OCI-LY1 (cell line): Measurements from ENCODE around the gene ADAMTS17.

Experiments
- EZH2 ChIP-seq: fragments of 200-600 bp; sonication (generic), shearing (Covaris generic); IDR thresholded peaks from 2 replicates; pipeline ENCODE4 v1.8.0; 2017; ENCODE audit warnings: borderline replicate concordance, mixed run types, mild to moderate bottlenecking, antibody characterized with exemption, low read length, moderate library complexity, mixed read lengths
- TF ChIP-seq, protein P1 (sequence below): fragments of 200-600 bp; sonication (generic), shearing (Covaris generic); IDR thresholded peaks from 2 replicates; pipeline ENCODE4 v1.5.1; 2017; ENCODE audit warnings: mild to moderate bottlenecking, antibody characterized with exemption, low read length, moderate library complexity, mixed read lengths

DNA sequence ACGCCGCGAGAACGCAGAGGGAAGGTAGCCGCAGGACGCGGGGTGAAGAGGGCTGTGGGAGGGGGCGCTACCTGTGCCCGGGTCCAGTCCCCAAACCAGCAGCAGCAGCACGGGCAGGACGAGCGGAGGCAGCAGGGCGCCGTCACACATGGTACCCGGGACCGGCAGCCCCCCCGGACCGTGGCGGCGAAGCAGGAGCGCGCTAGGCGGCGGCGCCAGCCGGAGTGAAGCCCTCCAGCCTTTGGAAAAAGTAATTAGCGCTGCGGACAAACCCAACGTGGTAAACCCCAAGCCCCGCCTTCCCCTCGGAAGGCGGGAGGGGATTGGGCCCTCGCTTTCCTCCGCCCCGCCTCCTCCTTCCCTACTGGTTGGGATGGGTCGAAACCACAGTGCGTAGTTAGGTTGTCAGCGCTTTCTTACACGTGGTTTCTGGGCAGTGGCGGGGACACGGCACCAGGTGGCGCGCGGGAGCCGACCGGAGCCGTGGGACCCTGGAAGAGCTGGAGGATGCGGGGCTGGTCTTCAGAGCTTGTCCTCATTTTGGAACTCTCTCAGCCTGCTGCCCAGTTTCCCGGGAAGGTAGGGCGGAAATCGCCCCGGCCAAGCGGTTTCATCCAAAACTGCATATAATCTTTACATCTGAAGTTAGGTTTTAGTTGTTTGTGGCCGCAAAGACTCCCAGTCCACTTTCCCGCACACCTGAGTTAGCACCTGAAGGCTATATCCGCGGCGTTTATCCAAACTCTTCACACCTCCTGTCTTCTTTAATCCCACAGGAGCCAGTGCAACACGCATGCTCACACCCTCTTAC lies at the start of gene ADAMTS17:
- TF ChIP-seq, protein P1, sequence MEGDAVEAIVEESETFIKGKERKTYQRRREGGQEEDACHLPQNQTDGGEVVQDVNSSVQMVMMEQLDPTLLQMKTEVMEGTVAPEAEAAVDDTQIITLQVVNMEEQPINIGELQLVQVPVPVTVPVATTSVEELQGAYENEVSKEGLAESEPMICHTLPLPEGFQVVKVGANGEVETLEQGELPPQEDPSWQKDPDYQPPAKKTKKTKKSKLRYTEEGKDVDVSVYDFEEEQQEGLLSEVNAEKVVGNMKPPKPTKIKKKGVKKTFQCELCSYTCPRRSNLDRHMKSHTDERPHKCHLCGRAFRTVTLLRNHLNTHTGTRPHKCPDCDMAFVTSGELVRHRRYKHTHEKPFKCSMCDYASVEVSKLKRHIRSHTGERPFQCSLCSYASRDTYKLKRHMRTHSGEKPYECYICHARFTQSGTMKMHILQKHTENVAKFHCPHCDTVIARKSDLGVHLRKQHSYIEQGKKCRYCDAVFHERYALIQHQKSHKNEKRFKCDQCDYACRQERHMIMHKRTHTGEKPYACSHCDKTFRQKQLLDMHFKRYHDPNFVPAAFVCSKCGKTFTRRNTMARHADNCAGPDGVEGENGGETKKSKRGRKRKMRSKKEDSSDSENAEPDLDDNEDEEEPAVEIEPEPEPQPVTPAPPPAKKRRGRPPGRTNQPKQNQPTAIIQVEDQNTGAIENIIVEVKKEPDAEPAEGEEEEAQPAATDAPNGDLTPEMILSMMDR = peak; percentile 39; the same call in 1 of the 2 replicates
- no peak for TF ChIP-seq EZH2
